Measurements from ENCODE around the gene OR4C6.

The OR4C6 gene

GRCh38 chr11:55661901-55662300 lies at the start of gene OR4C6:
Gene OR4C6, plus strand, starts transcription at chr11:55662201. Its CDS starts 2,966 bp downstream, at chr11:55665167.
- in situ Hi-C loops (cut with HindIII; ENCODE audit: low sequenced_read_pairs): no loop called here

DNA sequence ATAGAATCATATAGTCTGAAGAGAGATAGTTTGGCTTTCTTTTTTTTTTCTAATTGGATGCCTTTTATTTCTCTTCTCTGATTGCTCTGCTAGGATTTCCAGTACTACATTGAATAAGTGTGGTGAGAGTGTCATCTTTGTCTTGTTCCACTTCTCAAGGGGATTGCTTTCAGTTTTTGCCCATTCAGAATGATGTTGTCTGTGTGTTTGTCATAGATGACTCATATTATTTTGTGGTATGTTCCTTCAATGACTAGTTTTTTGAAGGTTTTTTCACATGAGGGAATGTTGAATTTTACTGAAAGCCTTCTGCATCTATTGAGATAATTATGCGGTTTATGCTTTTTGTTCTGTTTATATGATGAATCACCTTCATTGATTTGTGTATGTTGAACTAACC lies 37.5 kb upstream of the OR4C6 start:
- in situ Hi-C loops (cut with HindIII; ENCODE audit: low sequenced_read_pairs): no loop called here

- in situ Hi-C loops (cut with HindIII; ENCODE audit: low sequenced_read_pairs): no loop called here
Observed at GRCh38 chr11:55634813-55635212, 27.2 kb upstream of the OR4C6 start, which contains the start of gene OR4P4. Gene OR4P4, plus strand, starts transcription at chr11:55635113.

- in situ Hi-C loops (cut with HindIII; ENCODE audit: low sequenced_read_pairs): no loop called here
Observed at GRCh38 chr11:55648027-55648426, 14.0 kb upstream of the OR4C6 start, which contains the start of gene OR4S2. Gene OR4S2, plus strand, starts transcription at chr11:55648327. Its CDS starts 2,577 bp downstream, at chr11:55650904.

- in situ Hi-C loops (cut with HindIII; ENCODE audit: low sequenced_read_pairs): no loop called here
Observed at GRCh38 chr11:55652560-55652959, 9.4 kb upstream of the OR4C6 start.

GRCh38 chr11:55655096-55655495 lies 6.9 kb upstream of the OR4C6 start:
- in situ Hi-C loops (cut with HindIII; ENCODE audit: low sequenced_read_pairs): no loop called here

DNA sequence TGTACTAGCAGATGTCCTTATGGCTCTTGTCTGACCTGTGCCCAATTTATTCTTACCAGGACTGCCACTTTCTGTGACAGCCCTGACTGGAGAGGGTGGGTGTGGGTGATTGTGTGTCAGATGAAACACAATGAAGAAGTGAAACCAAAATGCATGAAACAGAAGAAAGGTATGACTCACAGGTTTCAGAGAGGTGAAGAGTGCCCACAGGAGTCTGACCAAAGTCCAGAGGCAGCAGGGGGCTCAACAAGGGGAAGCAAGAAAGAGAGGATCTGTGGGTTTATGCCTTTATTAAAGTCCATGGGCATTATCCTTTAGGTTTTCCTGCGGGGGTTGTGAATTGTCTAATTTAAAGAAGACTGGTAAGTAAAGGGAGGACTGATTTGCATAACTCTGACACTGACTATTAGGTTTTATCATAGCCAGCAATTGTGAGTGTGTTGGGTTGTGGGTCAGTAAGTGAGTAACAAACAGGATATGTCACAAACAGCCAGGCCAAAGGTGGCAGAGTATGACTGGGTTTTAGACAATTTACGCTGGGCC lies 3.9 kb upstream of the OR4C6 start:
- in situ Hi-C loops (cut with HindIII; ENCODE audit: low sequenced_read_pairs): no loop called here

DNA sequence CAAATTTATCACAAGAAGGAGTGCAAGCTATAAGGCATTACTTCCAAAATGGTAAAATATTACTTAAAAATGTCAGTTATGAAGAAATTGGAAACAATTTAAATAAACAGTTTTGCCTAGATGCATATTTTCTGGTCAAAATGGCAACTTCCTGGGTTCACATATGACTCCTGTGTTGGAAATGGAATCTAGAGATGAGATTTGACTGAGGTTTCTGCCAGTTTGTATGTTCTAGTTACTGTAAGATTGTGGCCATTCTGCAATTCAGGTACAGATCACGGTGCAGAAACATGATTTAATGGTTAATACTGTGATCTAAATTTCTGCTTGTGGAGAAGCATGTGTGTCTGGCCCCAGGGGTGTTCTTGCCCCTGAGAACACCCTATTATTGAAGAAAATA lies 3.4 kb upstream of the OR4C6 start:
- in situ Hi-C loops (cut with HindIII; ENCODE audit: low sequenced_read_pairs): no loop called here

GRCh38 chr11:55669376-55669775 lies 7.4 kb downstream of the OR4C6 start:
- in situ Hi-C loops (cut with HindIII; ENCODE audit: low sequenced_read_pairs): no loop called here

DNA sequence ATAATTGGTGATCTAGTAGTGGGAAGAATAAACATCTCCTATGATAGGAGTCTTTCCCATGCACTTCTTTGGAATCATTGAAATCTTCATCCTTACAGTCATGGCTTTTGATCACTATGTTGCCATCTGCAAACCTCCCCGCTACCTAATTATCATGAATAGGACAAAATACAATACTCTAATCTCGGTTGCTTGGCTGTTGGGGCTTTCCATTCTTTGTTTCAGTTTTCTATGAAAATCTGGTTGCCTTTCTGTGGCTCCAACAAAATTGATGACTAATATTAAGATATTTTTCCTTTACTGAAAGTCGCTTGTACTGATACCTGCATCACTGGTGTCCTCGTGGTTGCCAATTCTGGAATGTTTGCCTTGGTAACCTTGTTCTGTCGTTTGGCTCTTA lies 11.9 kb downstream of the OR4C6 start:
- in situ Hi-C loops (cut with HindIII; ENCODE audit: low sequenced_read_pairs): no loop called here

- in situ Hi-C loops (cut with HindIII; ENCODE audit: low sequenced_read_pairs): no loop called here
Observed at GRCh38 chr11:55697817-55698216, 35.8 kb downstream of the OR4C6 start.

GRCh38 chr11:55701429-55701828 lies 39.4 kb downstream of the OR4C6 start:
- in situ Hi-C loops (cut with HindIII; ENCODE audit: low sequenced_read_pairs): no loop called here

DNA sequence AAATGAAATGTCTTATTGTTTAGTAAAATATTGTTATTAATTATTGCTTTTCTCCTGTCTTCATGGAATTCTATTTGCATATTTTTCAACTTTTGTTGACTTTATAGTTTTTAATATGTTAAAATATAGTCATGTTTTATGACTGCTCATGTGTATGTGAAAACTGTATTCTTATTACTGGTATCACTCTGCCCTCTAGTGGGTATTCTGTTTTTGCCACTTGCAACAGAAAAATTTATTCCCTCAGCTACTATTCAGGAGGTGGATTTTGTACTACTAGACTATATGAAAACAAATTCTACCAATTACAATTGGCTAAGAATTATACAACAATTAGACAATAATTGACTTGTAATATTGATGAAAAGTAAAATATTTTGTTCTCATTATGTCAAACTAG lies 45.0 kb downstream of the OR4C6 start:
- in situ Hi-C loops (cut with HindIII; ENCODE audit: low sequenced_read_pairs): no loop called here

DNA sequence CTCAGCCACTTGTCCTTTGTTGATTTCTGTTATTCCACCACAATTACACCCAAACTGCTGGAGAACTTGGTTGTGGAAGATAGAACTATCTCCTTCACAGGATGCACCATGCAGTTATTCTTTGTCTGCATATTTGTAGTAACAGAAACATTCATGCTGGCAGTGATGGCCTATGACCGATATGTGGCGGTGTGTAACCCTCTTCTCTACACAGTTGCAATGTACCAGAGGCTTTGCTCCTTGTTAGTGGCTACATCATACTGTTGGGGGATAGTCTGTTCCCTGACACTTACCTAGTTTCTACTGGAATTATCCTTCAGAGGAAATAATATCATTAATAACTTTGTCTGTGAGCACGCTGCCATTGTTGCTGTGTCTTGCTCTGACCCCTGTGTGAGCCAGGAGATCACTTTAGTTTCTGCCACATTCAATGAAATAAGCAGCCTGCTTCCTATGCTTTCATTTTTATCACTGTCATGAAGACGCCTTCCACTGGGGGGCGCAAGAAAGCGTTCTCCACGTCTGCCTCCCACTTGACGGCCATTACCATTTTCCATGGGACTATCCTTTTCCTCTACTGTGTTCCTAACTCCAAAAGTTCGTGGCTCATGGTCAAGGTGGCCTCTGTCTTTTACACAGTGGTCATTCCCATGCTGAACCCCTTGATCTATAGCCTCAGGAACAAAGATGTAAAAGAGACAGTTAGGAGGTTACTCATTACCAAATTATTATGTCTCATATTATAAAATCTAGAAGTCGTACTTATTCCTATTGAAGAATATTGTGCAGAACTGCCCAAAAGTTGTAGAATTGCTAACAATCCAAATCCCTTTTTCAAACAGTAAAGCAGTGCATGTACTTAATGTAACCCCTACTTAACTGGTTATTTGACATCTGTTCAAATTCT lies 53.2 kb downstream of the OR4C6 start:
- in situ Hi-C loops (cut with HindIII; ENCODE audit: low sequenced_read_pairs): no loop called here

Data from DLD1 (cell line).